Measurements from ENCODE around the gene IER2. TPM values are rescaled to one million over a fixed set of nuclear protein-coding genes. Genes with fewer than 3 reads are reported as not detected.
"Not testable (repeated sequence)": the region's sequence is repeated elsewhere in the genome, so short reads cannot be mapped to it uniquely, and the experiment has no call there.

The IER2 gene
- total RNA-seq, 1 donor from 2014 or later, result 93.4 TPM

- Mint-ChIP-seq H3K9me3 (ENCODE audit: low read depth) (no peaks in the 10 kb centered on the region), H3K36me3 (ENCODE audit: insufficient read depth) (no peaks in the 10 kb centered on the region), H3K4me1 (ENCODE audit: low read depth) (no peaks in the 10 kb centered on the region), H3K4me3 (ENCODE audit: low read depth) (no peak overlapping the region), H3K27ac (no peak overlapping the region), H3K27me3 (no peaks in the 10 kb centered on the region)
- TF ChIP-seq CTCF (IDR thresholded peaks at IDR 0.05; ENCODE audit: unreplicated experiment), result no peak
- DNase-seq (ENCODE audit: low spot score, unreplicated experiment), result no peak
Observed at GRCh38 chr19:13187419-13187818, 37.2 kb downstream of the IER2 start.

DNA sequence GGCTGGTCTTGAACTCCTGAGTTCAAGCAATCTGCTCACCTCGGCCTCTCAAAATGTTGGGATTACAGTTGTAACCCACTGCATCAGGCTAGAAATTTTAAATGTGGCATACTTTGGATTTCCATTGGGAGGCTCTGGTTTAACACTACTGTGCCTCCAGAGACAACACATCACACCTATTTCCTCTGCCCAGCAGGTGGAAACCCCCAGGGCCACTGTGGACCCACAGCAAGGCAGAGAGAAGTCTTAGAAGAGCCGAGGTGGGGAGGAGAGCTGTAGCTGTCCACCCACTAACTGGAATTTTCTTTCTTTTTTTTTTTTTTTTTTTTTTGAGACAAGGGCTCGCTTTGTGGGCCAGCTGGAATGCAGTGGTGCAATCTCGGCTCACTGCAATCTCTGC is 39.4 kb downstream of the IER2 start:
- no peak overlapping the region for H3K4me3 Mint-ChIP-seq (ENCODE audit: low read depth)

GRCh38 chr19:13190781-13191540 is 40.8 kb downstream of the IER2 start:
- no peak overlapping the region for H3K4me3 Mint-ChIP-seq (ENCODE audit: low read depth)
- TF ChIP-seq CTCF (IDR thresholded peaks at IDR 0.05; ENCODE audit: unreplicated experiment), result no peak
- no peaks in the 10 kb centered on the region for H3K36me3 Mint-ChIP-seq (ENCODE audit: insufficient read depth)
- no peaks in the 10 kb centered on the region for H3K9me3 Mint-ChIP-seq (ENCODE audit: low read depth)
- no peak for DNase-seq (ENCODE audit: low spot score, unreplicated experiment)
- H3K27ac Mint-ChIP-seq, result no peak overlapping the region
- H3K4me1 Mint-ChIP-seq (ENCODE audit: low read depth), result no peaks in the 10 kb centered on the region
- no peaks in the 10 kb centered on the region for H3K27me3 Mint-ChIP-seq

More for the DNA sequence above, 39.4 kb downstream of the IER2 start:
- Mint-ChIP-seq H3K27me3 (no peaks in the 10 kb centered on the region), H3K9me3 (ENCODE audit: low read depth) (no peaks in the 10 kb centered on the region), H3K27ac (no peak overlapping the region), H3K4me1 (ENCODE audit: low read depth) (no peaks in the 10 kb centered on the region), H3K36me3 (ENCODE audit: insufficient read depth) (no peaks in the 10 kb centered on the region)
- no peak for DNase-seq (ENCODE audit: low spot score, unreplicated experiment)
- no peak for TF ChIP-seq CTCF (IDR thresholded peaks at IDR 0.05; ENCODE audit: unreplicated experiment)

DNA sequence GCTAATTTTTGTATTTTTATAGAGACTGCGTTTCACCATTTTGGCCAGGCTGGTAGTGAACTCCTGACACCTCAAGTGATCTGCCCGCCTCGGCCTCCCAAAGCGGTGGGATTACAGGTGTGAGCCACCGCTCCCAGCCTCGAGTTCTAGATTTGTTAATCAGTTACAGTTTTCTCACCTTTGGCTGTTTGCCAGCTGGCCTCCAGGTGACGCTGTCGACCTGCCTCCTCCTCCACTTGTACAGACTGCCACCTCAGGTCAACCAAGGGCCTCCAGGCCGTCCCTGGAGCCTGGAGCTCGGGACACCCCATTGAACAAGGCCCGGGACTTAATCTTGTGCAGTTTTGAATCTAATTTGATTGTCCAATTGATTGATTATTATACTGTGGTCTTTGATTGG is 45.5 kb downstream of the IER2 start:
- Mint-ChIP-seq H3K27me3 (no peaks in the 10 kb centered on the region), H3K27ac (no peak overlapping the region)
- no peak for DNase-seq (ENCODE audit: low spot score, unreplicated experiment)

DNA sequence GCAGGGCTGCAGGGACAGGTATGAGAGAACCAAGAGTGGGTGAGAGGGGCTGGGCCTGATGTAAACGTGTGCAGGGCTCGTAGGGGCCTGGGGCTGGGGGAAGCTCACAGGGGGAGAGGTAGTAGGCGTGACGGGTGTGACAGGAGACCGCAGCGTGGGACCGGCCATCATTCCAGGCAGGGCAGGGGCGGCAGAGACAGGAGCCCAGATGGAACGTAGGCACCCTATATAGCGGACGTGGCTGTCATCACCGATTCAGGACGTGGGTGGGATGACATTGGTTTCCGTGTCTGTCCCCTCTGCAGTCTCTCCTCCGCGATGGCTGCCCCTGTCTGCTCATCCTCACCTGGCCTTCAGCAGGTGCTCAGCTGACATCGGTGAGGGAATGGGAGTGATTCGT is 48.4 kb downstream of the IER2 start:
- Mint-ChIP-seq H3K9me3 (ENCODE audit: low read depth) (no peaks in the 10 kb centered on the region), H3K27ac (no peak overlapping the region), H3K4me1 (ENCODE audit: low read depth) (no peaks in the 10 kb centered on the region), H3K4me3 (ENCODE audit: low read depth) (no peak overlapping the region), H3K27me3 (no peaks in the 10 kb centered on the region), H3K36me3 (ENCODE audit: insufficient read depth) (no peaks in the 10 kb centered on the region)
- TF ChIP-seq CTCF (IDR thresholded peaks at IDR 0.05; ENCODE audit: unreplicated experiment), result no peak
- DNase-seq (ENCODE audit: low spot score, unreplicated experiment), result no peak

More for the DNA sequence above, 45.5 kb downstream of the IER2 start:
- Mint-ChIP-seq H3K4me3 (ENCODE audit: low read depth) (no peak overlapping the region), H3K9me3 (ENCODE audit: low read depth) (no peaks in the 10 kb centered on the region), H3K4me1 (ENCODE audit: low read depth) (no peaks in the 10 kb centered on the region), H3K36me3 (ENCODE audit: insufficient read depth) (no peaks in the 10 kb centered on the region)
- peak; percentile 61 for TF ChIP-seq CTCF (IDR thresholded peaks at IDR 0.05; ENCODE audit: unreplicated experiment)

DNA sequence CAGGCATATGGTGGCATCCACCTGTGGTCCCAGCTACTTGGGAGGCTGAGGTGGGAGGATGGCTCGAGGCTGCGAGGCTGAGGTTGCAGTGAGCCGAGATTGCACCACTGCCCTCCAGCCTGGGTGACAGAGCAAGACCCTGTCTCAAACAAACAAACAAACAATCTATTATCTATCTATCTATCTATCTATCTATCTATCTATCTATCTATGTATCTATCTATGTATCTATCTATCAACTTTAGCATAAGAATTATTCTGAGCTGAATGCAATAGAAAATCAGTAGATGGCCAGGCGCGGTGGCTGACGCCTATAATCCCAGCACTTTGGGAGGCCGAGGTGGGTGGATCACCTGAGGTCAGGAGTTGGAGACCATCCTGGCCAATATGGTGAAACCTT is 51.9 kb downstream of the IER2 start:
- not testable (repeated sequence) for H3K4me3 Mint-ChIP-seq (ENCODE audit: low read depth); DNase-seq (ENCODE audit: low spot score, unreplicated experiment); H3K4me1 Mint-ChIP-seq (ENCODE audit: low read depth); H3K27me3 Mint-ChIP-seq; H3K9me3 Mint-ChIP-seq (ENCODE audit: low read depth); H3K36me3 Mint-ChIP-seq (ENCODE audit: insufficient read depth); H3K27ac Mint-ChIP-seq

Measured in progenitor cell of endocrine pancreas (in vitro differentiated cells).